ENCODE measurements around the gene CLDN6.
"Not testable (repeated sequence)": the region's sequence is repeated elsewhere in the genome, so short reads cannot be mapped to it uniquely, and the experiment has no call there.

Gene CLDN6

DNA sequence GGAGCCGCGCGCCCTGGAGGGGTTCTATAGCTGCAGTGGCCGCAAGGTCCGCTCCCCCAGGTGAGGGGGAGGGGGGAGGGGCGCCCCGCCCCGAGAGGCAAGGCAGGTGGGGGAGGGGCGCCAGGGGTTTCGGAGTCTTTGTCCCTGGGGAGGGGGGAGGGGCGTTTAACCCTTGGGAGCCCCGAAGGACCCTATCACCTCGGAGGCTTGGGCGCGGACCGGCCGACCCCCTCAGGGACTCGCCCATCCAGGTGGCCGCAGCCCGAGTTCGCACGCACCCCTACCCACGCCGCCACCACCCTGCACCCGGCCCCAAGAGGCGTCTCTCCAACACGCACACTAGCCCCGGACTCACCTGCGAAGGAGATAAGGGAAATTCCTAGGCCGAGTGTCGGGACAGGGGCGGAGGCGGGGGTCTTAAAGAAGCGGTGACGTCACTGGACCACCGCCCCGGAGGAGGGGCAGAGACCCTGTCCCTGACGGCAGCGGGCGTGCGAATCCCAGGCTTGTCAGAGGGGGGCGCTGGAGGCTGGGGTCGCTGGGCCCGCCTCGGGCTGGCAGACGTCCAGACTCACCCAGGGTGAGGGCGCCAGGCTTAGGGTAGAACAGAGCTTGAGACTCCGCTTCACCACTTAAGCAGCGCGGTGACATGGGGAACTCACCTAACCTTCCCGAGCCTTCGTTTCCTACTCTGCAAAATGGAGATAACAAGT is at the start of gene CLDN6:
Gene CLDN6 (minus strand): TSS at position 390 of the 713 bp plus-strand sequence. CDS start 2,162 bp downstream, outside the sequence.
- no peak for FAIRE-seq
- DNase-seq (ENCODE audit: low spot score) = no peak

DNA sequence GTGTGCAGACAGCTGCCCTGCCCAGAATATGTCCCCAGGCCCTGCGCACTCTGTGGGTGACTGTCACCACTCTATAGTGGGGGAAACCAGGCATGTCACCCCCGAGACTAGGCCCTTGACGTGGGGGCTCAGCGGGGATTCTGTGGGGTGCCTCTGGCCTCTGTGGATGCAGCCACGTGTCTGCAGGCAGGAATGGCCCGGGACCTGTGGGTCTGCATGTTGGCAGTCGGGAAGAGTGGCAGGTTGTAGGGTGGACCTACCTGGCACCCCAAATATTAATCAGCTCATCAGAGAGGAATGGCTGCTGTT is 48.4 kb upstream of the CLDN6 start:
- FAIRE-seq (no peak), DNase-seq (ENCODE audit: low spot score) (no peak)

DNA sequence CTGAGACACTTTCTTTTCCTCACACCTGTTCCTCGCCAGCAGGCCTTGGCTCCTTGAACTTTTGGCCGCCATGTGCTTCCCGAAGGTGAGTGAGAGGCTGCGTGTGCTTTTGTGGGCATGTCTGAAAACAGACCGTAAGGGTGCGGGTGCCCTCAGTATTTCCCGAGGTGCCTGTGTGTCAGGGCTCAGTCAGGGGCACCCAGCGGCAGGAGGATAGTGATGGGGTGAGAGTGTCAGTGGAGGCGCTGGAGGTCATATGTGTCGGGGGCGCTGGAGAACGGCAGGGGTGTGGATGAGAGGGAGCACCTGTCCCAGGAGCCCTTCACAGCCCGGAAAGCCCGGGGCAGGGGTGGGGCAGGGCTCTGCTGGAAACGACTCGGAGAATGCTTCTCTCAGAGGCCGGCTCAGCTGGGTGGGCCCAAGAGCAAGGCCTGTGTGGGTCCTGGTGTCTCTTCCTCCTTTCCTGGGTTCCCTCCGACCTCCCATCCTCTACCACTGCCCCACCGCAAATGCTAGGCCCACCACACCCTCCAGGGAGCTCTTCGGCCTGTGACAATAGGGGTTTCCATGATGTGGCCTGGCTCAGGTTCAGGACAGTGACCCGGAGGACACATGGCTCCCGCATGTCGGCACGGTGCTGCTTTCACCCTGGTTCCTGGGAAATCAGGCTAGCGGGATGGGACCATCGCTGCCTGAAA is 47.9 kb upstream of the CLDN6 start:
- DNase-seq (ENCODE audit: low spot score) = no peak
- FAIRE-seq = no peak

DNA sequence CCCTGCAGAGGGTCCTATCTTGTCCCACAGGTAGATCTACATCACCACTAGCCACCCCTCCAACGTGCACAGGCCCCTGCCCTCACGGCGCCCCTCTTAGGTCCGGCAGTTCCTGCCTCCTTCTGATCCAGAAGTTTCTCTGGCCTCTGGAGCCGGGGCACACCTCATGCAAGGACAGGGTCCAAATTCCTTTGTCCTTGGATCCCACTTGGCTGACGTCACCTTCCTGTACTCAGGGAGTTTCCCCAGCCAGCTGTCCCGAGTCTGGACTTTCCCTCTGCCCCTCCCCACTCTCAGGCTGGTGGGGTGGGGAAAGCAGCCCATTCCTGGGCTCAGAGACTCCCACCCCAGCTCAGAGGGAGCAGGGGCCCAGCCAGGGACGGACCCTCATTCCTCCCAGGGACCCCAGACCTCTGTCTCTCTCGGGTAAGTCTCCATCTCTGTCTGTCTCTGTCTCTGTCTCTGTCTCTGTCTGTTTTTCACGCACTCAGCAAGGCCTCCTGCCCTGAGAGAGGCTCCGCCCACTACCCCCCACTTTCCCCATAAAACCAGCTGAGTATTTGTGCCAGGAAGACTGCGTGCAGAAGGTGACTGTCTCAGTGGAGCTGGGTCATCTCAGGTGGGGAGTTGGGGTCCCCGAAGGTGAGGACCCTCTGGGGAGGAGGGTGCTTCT is 47.2 kb upstream of the CLDN6 start, which contains the start of gene IL32:
Gene IL32 (plus strand): TSS at position 572 of the 673 bp plus-strand sequence. CDS start 172 bp downstream, outside the sequence.
- FAIRE-seq (no peak), DNase-seq (ENCODE audit: low spot score) (peak; percentile 76)

DNA sequence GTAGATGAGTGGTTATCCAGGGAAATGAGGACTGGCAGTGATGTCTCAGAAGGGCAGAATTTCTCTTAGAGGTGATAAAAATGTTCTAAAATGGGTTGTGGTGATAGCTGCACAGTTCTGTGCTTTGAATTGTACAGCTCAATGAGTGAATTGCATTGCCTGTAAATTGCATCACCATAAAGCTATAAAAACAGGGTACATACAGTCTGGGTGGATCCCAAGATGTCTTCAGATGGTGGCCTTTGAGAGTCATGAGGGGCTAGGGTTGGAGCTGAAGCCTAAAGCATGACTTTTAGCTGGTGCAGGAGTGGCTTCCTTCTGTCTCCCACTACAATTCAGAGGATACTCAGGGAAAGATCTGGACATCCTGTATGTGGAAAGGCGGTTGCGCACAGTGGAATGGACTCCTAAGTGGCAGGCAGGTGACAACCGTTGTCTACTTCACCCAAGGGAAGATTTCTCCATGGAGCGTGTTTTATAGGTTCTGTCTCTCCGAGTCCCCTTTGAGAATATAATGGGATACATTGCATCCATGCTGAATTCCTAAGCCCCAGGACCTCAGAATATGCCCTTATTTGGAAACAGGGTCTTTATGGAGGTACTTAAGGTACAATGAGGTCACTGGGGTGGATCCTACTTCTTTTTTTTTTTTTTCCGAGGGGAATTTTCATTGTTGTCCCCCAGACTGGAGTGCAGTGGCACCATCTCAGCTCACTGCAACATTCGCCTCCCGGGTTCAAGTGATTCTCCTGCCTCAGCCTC is 45.8 kb upstream of the CLDN6 start:
- no peak for FAIRE-seq
- DNase-seq (ENCODE audit: low spot score) = no peak

DNA sequence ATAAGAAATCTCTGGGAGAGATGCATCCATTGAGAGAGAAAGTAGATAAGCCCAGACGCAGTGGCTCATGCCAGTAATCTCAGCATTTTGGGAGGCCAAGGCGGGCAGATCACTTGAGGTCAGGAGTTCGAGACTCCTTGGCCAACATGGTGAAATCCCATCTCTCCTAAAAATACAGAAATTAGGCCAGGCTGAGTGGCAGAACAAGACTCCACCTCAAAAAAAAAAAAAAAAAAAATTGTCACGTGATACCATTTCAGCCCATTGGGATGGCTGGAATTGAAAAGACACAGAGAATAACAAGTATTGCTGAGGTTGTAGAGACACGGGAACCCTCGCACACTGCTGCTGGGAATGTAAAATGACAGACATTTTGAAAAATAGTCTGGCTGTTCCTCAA is 44.6 kb upstream of the CLDN6 start:
- FAIRE-seq (no peak), DNase-seq (ENCODE audit: low spot score) (no peak)

- FAIRE-seq (no peak), DNase-seq (ENCODE audit: low spot score) (no peak)
Observed at GRCh38 chr16:3060339-3061127, 42.5 kb upstream of the CLDN6 start.

DNA sequence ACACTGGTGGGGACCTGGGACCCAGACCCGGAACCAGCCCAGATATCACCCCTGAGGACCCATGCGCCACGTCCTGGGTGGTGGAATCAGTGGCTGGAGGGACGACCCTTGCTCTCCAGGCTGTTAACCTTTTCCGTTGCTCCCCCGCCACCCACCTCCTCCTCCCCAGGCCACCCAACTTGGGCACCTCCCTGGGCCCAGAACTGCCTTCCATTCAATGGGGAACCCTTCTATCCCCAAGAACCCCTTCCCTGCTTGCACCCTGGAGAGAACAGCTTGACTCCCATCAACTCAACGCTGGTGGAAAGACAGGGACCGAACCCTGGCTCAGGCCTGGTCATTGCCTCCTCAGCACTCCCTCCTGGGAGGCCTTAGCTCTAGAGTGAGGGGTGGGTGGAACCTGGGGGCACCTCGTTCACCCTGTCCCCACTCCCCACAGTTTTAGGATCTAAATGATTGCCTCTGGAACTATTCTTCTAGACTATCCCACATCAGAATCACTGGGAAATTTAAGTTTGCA is 41.8 kb upstream of the CLDN6 start:
- no peak for DNase-seq (ENCODE audit: low spot score)
- FAIRE-seq = no peak

DNA sequence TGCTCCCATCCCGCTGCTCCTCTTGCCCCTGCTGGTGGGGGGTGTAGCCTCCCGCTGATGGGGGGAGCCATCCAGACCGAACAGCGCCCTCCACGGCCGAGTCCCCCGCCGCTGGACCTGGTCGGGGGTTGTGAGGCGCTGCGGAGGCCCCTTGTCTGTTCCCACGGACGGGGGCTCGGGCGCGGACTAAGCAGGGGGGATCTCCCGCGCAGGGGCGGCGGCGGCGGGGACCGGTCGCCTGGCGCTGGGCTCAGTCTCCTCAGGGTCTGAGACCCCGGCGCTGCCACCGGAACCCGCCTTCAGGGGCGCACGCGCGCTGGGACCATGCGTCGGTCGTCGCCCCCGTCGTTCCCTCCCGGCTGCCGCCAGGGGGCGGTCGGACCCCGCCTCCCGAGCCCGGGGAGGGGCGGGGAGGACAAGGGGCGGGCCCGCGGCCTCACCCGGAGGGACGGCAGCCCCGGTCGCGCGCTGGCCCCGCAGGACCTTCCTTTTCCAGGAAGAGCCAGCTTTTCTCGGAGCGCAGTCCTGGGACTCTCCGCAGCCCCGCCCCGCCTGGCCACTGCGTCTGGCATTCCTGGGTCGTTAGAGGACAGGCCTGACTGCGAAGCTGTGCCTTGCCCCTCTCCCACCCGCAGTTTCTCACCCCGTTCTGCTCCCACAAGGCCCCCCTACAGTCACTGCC is 41.2 kb upstream of the CLDN6 start:
- DNase-seq (ENCODE audit: low spot score) (peak; percentile 96), FAIRE-seq (peak; percentile 85)

DNA sequence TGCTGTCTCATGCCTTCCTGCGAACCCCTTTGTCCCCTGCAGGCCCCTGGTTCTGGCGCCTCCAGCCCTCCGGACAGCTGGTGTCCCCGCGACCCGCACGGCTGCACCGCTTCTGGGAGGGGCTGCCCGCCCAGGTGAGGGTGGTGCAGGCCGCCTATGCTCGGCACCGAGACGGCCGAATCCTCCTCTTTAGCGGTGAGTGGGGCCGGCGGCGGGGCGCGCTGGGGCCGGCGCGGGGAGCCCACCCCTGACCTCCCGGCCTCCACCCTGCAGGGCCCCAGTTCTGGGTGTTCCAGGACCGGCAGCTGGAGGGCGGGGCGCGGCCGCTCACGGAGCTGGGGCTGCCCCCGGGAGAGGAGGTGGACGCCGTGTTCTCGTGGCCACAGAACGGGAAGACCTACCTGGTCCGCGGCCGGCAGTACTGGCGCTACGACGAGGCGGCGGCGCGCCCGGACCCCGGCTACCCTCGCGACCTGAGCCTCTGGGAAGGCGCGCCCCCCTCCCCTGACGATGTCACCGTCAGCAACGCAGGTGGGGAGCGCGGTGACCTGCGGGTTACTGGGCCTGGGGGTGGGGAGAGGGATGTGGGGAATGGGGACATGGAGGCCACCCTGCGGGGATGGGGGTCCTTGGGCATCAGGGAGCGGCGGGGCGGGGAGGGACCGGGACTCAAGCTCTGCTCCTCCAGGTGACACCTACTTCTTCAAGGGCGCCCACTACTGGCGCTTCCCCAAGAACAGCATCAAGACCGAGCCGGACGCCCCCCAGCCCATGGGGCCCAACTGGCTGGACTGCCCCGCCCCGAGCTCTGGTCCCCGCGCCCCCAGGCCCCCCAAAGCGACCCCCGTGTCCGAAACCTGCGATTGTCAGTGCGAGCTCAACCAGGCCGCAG is 40.4 kb upstream of the CLDN6 start:
- DNase-seq (ENCODE audit: low spot score) = peak; percentile 66
- no peak for FAIRE-seq

- FAIRE-seq (no peak), DNase-seq (ENCODE audit: low spot score) (no peak)
Observed at GRCh38 chr16:3057181-3058138, 39.5 kb upstream of the CLDN6 start.

DNA sequence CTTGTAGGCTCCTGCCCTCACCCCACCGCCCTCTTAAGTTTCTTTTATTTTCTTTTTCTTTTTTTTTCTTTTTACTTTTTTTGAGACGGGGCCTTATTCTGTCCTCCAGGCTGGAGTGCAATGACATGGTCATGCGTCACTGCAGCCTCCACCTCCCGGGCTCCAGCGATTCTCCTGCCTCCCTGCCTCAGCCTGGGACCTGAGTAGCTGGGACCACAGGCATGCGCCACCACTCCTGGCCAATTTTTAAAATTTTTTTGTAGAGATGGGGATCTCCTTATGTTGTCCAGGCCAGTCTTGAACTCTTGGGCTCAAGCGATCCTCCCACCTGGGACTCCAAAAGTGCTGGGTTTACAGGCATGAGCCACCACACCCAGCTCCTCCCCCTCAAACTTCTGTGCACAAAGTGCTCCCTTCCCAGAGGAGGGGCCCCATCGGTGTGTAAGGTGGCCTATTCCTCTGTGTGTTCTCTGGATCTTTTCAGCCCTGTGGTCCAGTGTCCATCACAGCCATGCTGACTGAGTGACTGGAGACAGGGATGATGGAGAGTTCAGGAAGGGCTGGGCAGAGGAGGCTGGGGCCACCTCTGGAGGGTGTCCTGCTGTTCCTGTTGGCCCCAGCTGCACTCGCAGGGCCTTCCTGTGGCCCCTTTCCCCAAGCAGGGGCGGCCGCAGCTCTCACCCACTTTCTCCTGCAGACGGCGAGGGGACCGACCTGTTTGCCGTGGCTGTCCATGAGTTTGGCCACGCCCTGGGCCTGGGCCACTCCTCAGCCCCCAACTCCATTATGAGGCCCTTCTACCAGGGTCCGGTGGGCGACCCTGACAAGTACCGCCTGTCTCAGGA is 38.6 kb upstream of the CLDN6 start:
- no peak for FAIRE-seq
- no peak for DNase-seq (ENCODE audit: low spot score)

- FAIRE-seq; DNase-seq (ENCODE audit: low spot score): not testable (repeated sequence)
Observed at GRCh38 chr16:3055734-3056115, 37.7 kb upstream of the CLDN6 start.

GRCh38 chr16:3054965-3055733 is 37.2 kb upstream of the CLDN6 start:
- DNase-seq (ENCODE audit: low spot score) = no peak
- no peak for FAIRE-seq

DNA sequence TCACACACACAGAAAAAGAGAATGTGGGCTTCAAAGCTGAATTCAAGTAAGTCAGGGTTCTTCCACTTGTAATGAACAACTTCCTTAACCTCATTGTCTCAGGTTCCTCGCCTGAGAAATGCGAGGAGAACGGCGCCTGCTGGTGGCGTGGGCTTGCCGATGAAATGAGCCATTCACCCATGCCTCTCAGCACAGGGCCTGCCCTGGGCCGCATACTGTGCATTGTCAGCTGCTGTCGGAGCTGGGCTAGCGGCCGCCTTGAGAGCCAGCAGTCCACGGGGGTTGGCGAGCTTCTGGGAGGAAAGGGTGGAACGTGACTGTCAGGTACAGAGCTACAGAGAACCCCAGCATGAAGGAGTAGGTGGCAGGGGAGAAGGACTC is 35.3 kb upstream of the CLDN6 start:
- DNase-seq (ENCODE audit: low spot score) = not testable (repeated sequence)
- peak; percentile 82 for FAIRE-seq
